Astrocyte of the cerebellum (primary cell): Measurements from ENCODE around the gene LYSMD2.

Source experiments
- DNase-seq: peaks from one replicate; pipeline ENCODE4 v3.0.0-alpha.2; 2011; ENCODE audit warnings: low read depth
- H3K4me3 ChIP-seq: 2 replicates; pipeline ENCODE4 v1.5.1; 2011; ENCODE audit warnings: mild to moderate bottlenecking, low read depth, low read length, moderate library complexity
- CTCF ChIP-seq: IDR thresholded peaks from 2 replicates; pipeline ENCODE4 v1.5.1; 2012; ENCODE audit warnings: low read length, low read depth, moderate library complexity, mild to moderate bottlenecking; ENCODE audit errors: missing control alignments
- in situ Hi-C: cut with HindIII; loops from 2 replicates; pipeline ENCODE4 v1.10.0; 2017; ENCODE audit warnings: low sequenced_read_pairs

Gene LYSMD2

GRCh38 chr15:51731549-51732267 lies 5.7 kb downstream of the LYSMD2 start:
- H3K4me3 ChIP-seq, result no peak overlapping the region
- no peak for TF ChIP-seq CTCF
- DNase-seq, result no peak
- in situ Hi-C loops, result no loop called here

- TF ChIP-seq CTCF, result peak; percentile 23
- no peak overlapping the region for H3K4me3 ChIP-seq
- no peak for DNase-seq
- in situ Hi-C loops, result no loop called here
Measured at GRCh38 chr15:51727141-51727897, 10.1 kb downstream of the LYSMD2 start.

DNA sequence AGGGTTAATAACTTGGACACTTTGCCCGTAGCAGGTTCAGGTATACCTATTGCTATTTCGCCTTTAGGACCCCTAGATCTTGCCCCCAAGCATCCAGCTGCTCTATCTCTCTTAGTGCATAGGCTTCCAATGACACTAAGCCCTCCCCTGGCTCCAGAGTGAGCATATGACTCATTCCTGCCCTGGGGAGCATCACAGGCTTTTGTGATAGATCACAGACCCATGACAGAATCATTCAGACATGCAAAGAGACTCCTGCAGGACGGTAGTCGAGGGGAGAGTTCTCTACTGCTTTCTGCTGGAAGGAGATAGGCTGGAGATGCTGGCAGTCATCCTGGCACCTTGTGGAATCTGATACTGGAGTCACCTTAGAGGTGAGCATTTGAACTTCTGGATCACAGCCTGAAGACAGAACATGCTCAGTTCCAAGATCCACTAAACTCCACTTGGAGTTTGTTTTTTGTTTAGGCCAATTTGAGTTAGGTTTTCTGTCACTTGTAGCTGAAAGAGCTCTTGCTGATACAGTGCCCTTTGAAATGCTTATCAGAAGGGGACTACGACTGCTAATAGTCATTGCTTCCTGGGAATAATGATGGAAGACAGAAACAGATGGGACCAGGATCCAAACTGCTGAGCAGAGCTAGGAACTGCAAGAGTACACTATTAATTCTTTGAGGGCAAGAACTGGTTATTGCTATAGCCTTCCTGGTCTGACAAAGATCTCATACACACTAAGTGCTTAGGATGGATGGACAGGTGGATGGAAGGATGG lies 11.0 kb downstream of the LYSMD2 start:
- peak; percentile 37 for DNase-seq
- no peak for TF ChIP-seq CTCF
- in situ Hi-C loops, result no loop called here

GRCh38 chr15:51724673-51725072 lies 12.8 kb downstream of the LYSMD2 start:
- DNase-seq, result no peak
- no peak for TF ChIP-seq CTCF
- no peak overlapping the region for H3K4me3 ChIP-seq

More for the DNA sequence above, 11.0 kb downstream of the LYSMD2 start:
- no peak overlapping the region for H3K4me3 ChIP-seq

GRCh38 chr15:51724199-51724598 lies 13.3 kb downstream of the LYSMD2 start:
- in situ Hi-C loops, result no loop called here
- TF ChIP-seq CTCF, result no peak
- DNase-seq, result no peak

More at GRCh38 chr15:51724673-51725072, 12.8 kb downstream of the LYSMD2 start:
- in situ Hi-C loops, result no loop called here

DNA sequence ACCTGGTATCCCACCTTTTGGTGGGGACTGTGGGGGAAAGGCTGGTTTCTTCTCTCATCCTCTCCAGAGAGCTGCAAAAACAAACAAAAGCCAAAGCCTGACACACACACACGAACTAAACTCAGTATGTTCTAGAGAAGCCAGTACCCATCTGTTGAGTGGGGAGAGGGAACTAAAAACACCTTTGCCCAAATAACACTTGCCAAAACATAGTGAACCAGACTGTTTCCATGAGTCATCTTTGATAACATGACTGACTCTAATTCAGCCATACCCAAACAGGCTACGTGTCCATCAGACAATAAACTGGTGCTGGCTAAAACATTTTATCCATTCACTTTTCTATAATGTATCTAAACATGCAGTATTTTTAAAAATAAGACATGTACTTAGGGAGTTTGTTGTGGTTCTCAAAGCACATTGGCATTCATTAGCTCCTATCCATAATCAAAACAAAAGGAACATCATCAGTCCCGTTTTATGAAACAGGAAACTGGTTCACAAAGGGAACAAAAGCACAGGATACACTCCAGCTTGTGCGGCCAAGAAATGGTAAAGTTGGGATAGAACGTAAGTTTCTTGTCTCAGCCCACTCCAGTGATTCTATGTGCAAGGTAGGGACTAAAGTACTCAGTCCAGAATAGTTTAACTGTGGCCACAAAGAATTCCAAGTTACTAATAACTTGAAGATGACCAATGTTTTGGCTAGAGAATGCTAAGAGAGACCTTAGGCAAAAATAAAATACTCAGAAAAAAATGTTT lies 16.1 kb downstream of the LYSMD2 start:
- no peak overlapping the region for H3K4me3 ChIP-seq
- no peak for TF ChIP-seq CTCF
- DNase-seq, result no peak
- in situ Hi-C loops, result no loop called here

More at GRCh38 chr15:51724199-51724598, 13.3 kb downstream of the LYSMD2 start:
- H3K4me3 ChIP-seq, result no peak overlapping the region
